Smooth muscle cell (in vitro differentiated cells): ENCODE measurements around the gene S100A14. TPM values are rescaled to one million over a fixed set of nuclear protein-coding genes. Genes with fewer than 3 reads are reported as not detected.

ENCODE experiments used
- DNase-seq: peaks from one replicate; lab custom pipeline; 2025; ENCODE audit not compliant: unreplicated experiment; lab: John Stamatoyannopoulos, UW
- H2AFZ ChIP-seq: fragments of 200-600 bp; sonication (generic); 2 replicates; pipeline ENCODE4 v1.6.0; 2016; ENCODE audit warnings: antibody characterized with exemption, low read depth, mild to moderate bottlenecking
- H3F3A ChIP-seq: fragments of 200-600 bp; sonication (generic); 2 replicates; pipeline ENCODE4 v1.6.0; 2017; ENCODE audit warnings: antibody characterized with exemption, low read depth
- H3K27ac ChIP-seq: fragments of 200-600 bp; sonication (generic); 2 replicates; pipeline ENCODE4 v1.5.1; 2016; ENCODE audit warnings: low read depth, mild to moderate bottlenecking
- H3K27me3 ChIP-seq: fragments of 200-600 bp; sonication (generic); 2 replicates; pipeline ENCODE4 v1.6.1; 2016; ENCODE audit warnings: low read depth, mild to moderate bottlenecking
- H3K36me3 ChIP-seq: fragments of 200-600 bp; sonication (generic); 2 replicates; pipeline ENCODE4 v1.5.1; 2016; ENCODE audit warnings: low read depth
- H3K4me1 ChIP-seq: fragments of 200-600 bp; sonication (generic); 2 replicates; pipeline ENCODE4 v1.5.1; 2016; ENCODE audit warnings: low read depth
- H3K4me2 ChIP-seq: fragments of 200-600 bp; sonication (generic); 2 replicates; pipeline ENCODE4 v1.6.0; 2016; ENCODE audit warnings: mild to moderate bottlenecking
- H3K4me3 ChIP-seq: fragments of 200-600 bp; sonication (generic); 2 replicates; pipeline ENCODE4 v1.5.1; 2016; ENCODE audit warnings: mild to moderate bottlenecking
- H3K79me2 ChIP-seq: fragments of 200-600 bp; sonication (generic); 2 replicates; pipeline ENCODE4 v1.6.0; 2016; ENCODE audit warnings: low read depth, mild to moderate bottlenecking
- H3K9ac ChIP-seq: fragments of 200-600 bp; sonication (generic); 2 replicates; pipeline ENCODE4 v1.6.0; 2016; ENCODE audit warnings: low read depth
- H3K9me3 ChIP-seq: fragments of 200-600 bp; sonication (generic); replicated peaks from 2 replicates; pipeline ENCODE4 v1.5.1; 2016; ENCODE audit warnings: low read depth
- H4K20me1 ChIP-seq: fragments of 200-600 bp; sonication (generic); 2 replicates; pipeline ENCODE4 v1.6.0; 2016; ENCODE audit warnings: low read depth
- WGBS: methylation state at CpG from one replicate; pipeline ENCODE4 v1.1.7; 2016; ENCODE audit warnings: low lambda C conversion rate; 5-methylcytosine and 5-hydroxymethylcytosine counted together
- polyA plus RNA-seq: library from polyadenylated mRNA; unstranded; fragments of >200 nt; fragmentation: Nextera tagmentation; extraction: Ambion mirVana; gene quantifications from 2 replicates; pipeline ENCODE4 v1.2.1, GENCODE V29; 2016
- total RNA-seq: library from RNA; depleted of rRNA; stranded (reverse); fragments of >200 nt; gene quantifications from 2 replicates; pipeline ENCODE4 v1.2.3, GENCODE V29; 2014
- TF ChIP-seq, protein P1 (sequence below): fragments of 200-600 bp; sonication (generic); IDR thresholded peaks from 2 replicates; pipeline ENCODE4 v1.5.1; 2017; ENCODE audit warnings: borderline replicate concordance, mild to moderate bottlenecking, antibody characterized with exemption; ENCODE audit not compliant: insufficient read depth, poor library complexity, severe bottlenecking

Gene S100A14
- total and polyA plus RNA-seq, 2 experiments from 2014 or later: 11.0 to 25.1 TPM

DNA sequence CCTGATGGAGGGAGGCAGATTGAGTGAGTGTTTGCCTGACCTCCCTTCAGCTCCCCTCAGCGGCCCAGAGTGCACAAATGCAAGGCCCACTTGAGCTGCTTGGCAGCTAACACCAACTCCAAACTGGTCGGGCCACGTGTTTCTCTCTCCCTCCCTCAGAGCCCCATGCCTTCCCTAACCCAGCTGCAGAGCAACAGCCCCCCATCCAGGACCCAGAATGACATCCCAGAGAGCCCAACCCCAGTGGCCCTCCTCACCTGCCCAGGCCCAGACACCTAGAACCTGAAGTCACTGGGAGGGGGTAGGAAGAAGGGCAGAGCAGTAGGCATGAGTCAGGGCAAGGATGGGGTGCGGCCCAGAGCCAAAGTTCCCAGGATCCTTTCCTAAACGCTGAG, 789 bp upstream of the S100A14 start:
- Histone ChIP-seq H3K27ac (no peak overlapping the region), H3K4me2 (no peak overlapping the region), H3K9me3 (no peaks in the 10 kb centered on the region), H3K27me3 (no peaks in the 10 kb centered on the region), H3K4me1 (peaks cover 14% of the 10 kb centered on the region), H4K20me1 (no peaks in the 10 kb centered on the region), H3F3A (no peaks in the 10 kb centered on the region), H2AFZ (no peak overlapping the region), H3K4me3 (no peak overlapping the region), H3K9ac (no peak overlapping the region), H3K79me2 (peaks cover 17% of the 10 kb centered on the region), H3K36me3 (no peaks in the 10 kb centered on the region)
- no peak for DNase-seq
- WGBS: 93% methylated on average over 5 of the region's 5 CpGs
- TF ChIP-seq, protein P1, sequence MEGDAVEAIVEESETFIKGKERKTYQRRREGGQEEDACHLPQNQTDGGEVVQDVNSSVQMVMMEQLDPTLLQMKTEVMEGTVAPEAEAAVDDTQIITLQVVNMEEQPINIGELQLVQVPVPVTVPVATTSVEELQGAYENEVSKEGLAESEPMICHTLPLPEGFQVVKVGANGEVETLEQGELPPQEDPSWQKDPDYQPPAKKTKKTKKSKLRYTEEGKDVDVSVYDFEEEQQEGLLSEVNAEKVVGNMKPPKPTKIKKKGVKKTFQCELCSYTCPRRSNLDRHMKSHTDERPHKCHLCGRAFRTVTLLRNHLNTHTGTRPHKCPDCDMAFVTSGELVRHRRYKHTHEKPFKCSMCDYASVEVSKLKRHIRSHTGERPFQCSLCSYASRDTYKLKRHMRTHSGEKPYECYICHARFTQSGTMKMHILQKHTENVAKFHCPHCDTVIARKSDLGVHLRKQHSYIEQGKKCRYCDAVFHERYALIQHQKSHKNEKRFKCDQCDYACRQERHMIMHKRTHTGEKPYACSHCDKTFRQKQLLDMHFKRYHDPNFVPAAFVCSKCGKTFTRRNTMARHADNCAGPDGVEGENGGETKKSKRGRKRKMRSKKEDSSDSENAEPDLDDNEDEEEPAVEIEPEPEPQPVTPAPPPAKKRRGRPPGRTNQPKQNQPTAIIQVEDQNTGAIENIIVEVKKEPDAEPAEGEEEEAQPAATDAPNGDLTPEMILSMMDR: no peak

DNA sequence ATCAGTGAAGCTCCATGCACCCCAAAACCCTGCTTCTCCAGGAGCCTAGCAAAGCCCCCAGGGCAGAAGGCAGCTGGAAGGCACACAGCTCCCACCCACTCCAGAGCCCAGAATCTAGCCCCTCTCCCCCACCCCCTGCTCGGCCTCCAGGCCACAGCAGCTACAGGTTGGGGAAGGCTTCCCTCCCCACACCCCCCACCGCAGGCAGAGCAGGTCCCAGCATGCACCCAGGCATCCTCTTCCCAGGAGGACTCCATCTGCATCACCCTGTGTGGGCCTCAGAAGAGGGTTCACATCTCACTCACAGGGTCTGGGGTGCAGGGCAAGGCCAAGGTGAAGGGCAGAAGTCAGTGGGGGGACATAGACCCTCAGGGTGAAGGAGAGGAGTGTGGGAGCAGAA, 719 bp downstream of the S100A14 start:
- Histone ChIP-seq H3K27me3 (no peaks in the 10 kb centered on the region), H3K9ac (no peak overlapping the region), H3K4me3 (peak overlapping the region; percentile 39), H3K36me3 (no peaks in the 10 kb centered on the region), H3K9me3 (no peaks in the 10 kb centered on the region), H3K27ac (no peak overlapping the region), H3K4me2 (peak overlapping the region; percentile 11), H3K4me1 (peaks cover 24% of the 10 kb centered on the region), H2AFZ (no peak overlapping the region), H4K20me1 (no peaks in the 10 kb centered on the region), H3K79me2 (peaks cover 30% of the 10 kb centered on the region), H3F3A (peaks cover 4% of the 10 kb centered on the region)
- 87% methylated on average over 2 of the region's 2 CpGs for WGBS
- TF ChIP-seq, protein P1: no peak
- no peak for DNase-seq

DNA sequence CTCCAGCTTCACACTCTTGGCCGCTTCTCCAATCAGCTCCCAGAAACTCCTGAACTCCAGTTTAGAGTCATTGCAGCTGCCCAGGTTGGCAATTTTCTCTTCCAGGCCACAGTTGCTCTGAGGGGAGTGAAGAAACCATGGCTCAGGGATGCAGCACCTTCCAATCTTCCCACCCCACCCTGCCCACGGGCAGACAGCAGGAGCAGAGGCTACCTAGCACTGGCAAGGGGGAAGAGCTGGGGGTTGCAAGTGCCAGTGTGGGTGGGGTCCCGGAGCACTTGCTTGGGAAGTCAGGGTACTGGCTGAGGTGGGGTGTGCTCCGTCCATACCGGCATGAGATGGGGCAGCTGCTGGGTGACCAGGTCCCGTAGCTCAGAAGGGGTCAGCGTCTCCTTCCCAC, 1.2 kb downstream of the S100A14 start:
- Histone ChIP-seq H3K4me2 (no peak overlapping the region), H3K4me3 (no peak overlapping the region), H3F3A (peaks cover 8% of the 10 kb centered on the region), H3K9ac (no peak overlapping the region), H3K27me3 (no peaks in the 10 kb centered on the region), H3K9me3 (no peaks in the 10 kb centered on the region), H3K79me2 (peaks cover 33% of the 10 kb centered on the region), H4K20me1 (no peaks in the 10 kb centered on the region), H3K36me3 (no peaks in the 10 kb centered on the region), H3K4me1 (peaks cover 29% of the 10 kb centered on the region), H2AFZ (no peak overlapping the region), H3K27ac (no peak overlapping the region)
- no peak for DNase-seq
- TF ChIP-seq, protein P1: no peak
- 93% methylated on average over 6 of the region's 7 CpGs for WGBS

DNA sequence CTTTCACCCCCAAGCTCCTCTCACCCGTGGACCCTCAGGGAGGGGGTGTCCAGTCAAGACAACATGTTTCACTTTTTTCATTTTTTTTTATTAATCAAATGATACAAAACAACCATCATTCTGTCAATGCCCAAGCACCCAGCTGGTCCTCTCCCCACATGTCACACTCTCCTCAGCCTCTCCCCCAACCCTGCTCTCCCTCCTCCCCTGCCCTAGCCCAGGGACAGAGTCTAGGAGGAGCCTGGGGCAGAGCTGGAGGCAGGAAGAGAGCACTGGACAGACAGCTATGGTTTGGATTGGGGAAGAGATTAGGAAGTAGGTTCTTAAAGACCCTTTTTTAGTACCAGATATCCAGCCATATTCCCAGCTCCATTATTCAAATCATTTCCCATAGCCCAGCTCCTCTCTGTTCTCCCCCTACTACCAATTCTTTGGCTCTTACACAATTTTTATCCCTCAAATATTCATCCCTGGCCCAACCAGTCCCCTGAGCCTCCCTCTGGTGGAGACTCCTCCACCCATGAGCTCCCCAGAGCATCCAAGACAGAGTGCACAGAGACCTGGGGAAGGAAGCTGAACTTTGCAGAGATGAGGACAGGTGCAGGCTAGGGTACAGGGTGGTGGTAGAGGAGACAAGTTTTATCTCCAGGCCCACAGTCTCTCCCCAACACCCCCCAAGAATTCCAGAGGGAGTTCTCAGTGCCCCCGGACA, 1.8 kb downstream of the S100A14 start:
- Histone ChIP-seq H3K27ac (no peak overlapping the region), H3K4me1 (peaks cover 34% of the 10 kb centered on the region), H3K79me2 (peaks cover 33% of the 10 kb centered on the region), H2AFZ (no peak overlapping the region), H3K4me2 (peak overlapping the region; percentile 13), H3K27me3 (no peaks in the 10 kb centered on the region), H3F3A (peaks cover 14% of the 10 kb centered on the region), H3K9me3 (no peaks in the 10 kb centered on the region), H3K4me3 (no peak overlapping the region), H4K20me1 (no peaks in the 10 kb centered on the region), H3K9ac (no peak overlapping the region), H3K36me3 (no peaks in the 10 kb centered on the region)
- TF ChIP-seq, protein P1: no peak
- WGBS: 97% methylated on average over 2 of the region's 2 CpGs
- no peak for DNase-seq
